K562 (cell line): ENCODE data around the gene SMAD5. TPM values are rescaled to one million over a fixed set of nuclear protein-coding genes. Genes with fewer than 3 reads are reported as not detected.

Experiments
- ATF7 ChIP-seq: fragments of 450-650 bp; IDR thresholded peaks from 2 replicates; pipeline ENCODE4 v1.7.1; 2014; ENCODE audit warnings: mild to moderate bottlenecking, moderate library complexity
- FOXK2 ChIP-seq, 2 experiments: fragments of 450-650 bp; IDR thresholded peaks in 1 of 2; conservative IDR thresholded peaks in 1 of 2; 2 replicates each; pipeline ENCODE4 v1.6.1; 2016; ENCODE audit warnings: low read depth in 2 of 2, mild to moderate bottlenecking in 1 of 2
- GABPA ChIP-seq: fragments of 200-800 bp; sonication (Bioruptor generic); conservative IDR thresholded peaks from 2 replicates; pipeline ENCODE4 v1.6.1; 2016; ENCODE audit warnings: low read depth, missing genetic modification characterization, missing compliant biosample characterization
- NCOR1 ChIP-seq: fragments of 450-650 bp; IDR thresholded peaks from 2 replicates; pipeline ENCODE4 v1.6.1; 2016; ENCODE audit warnings: mild to moderate bottlenecking, moderate library complexity
- PHF8 ChIP-seq: fragments of 200-600 bp; sonication (generic); IDR thresholded peaks from 2 replicates; pipeline ENCODE4 v1.6.1; 2012; ENCODE audit warnings: mixed run types, mild to moderate bottlenecking, inconsistent platforms, low read length, moderate library complexity, borderline replicate concordance
- SAP30 ChIP-seq: fragments of 200-600 bp; sonication (generic); IDR thresholded peaks from 2 replicates; pipeline ENCODE4 v1.6.1; 2012; ENCODE audit warnings: borderline replicate concordance, low read depth, mild to moderate bottlenecking, moderate library complexity, low read length, control low read depth, inconsistent platforms; ENCODE audit not compliant: insufficient read depth, poor library complexity, severe bottlenecking
- SMAD4 ChIP-seq: fragments of 250-450 bp; sonication (Bioruptor Pico); conservative IDR thresholded peaks from 2 replicates; pipeline ENCODE4 v1.8.0; 2021; ENCODE audit warnings: inconsistent platforms, mild to moderate bottlenecking, moderate library complexity
- SUPT5H ChIP-seq: fragments of 450-650 bp; IDR thresholded peaks from 2 replicates; pipeline ENCODE4 v1.6.1; 2016
- ZNF239 ChIP-seq: fragments of 250-450 bp; sonication (Bioruptor Pico); IDR thresholded peaks from 2 replicates; pipeline ENCODE4 v1.4.0; 2020; ENCODE audit warnings: mild to moderate bottlenecking
- polyA plus RNA-seq, 8 experiments: library from polyadenylated mRNA; depleted of rRNA in 4 of 8; stranded (reverse) in 5 of 8; unstranded in 3 of 8; fragments of >200 nt; fragmentation: Nextera tagmentation in 2 of 8; fragmentation: Illumina TruSeq in 1 of 8; extraction: Ambion mirVana in 2 of 8; extraction: Trizol in 1 of 8; gene quantifications; 2 replicates each; pipeline versions ENCODE4 v1.2.1 to v1.2.3, GENCODE V29; 2011 to 2014; ENCODE audit warnings: inconsistent platforms in 1 of 8, missing spikeins in 1 of 8
- total RNA-seq, 7 experiments: library from RNA; depleted of rRNA in 6 of 7; stranded (reverse); fragments of >200 nt in 6 of 7; fragmentation: Illumina TruSeq in 2 of 7; extraction: Trizol in 2 of 7; gene quantifications; 2 replicates each; pipeline versions ENCODE4 v1.2.1 to v1.2.3, GENCODE V29; 2011 to 2021; ENCODE audit warnings: low replicate concordance in 1 of 7
- TF ChIP-seq, protein P1 (sequence below), 2 experiments: fragments of 200-800 bp in 1 of 2; sonication (Bioruptor generic) in 1 of 2; sonication (generic) in 1 of 2; formaldehyde crosslinking in 1 of 2; IDR thresholded peaks in 1 of 2; conservative IDR thresholded peaks in 1 of 2; 2 replicates each; pipeline versions ENCODE4 v1.5.0 to v1.6.1; 2016 to 2020; ENCODE audit warnings: missing compliant biosample characterization in 1 of 2, missing genetic modification characterization in 1 of 2, missing genetic modification reagents in 1 of 2
- TF ChIP-seq, protein P2 (sequence below): fragments of 450-650 bp; IDR thresholded peaks from 2 replicates; pipeline ENCODE4 v1.6.1; 2017; ENCODE audit warnings: antibody characterized with exemption, mild to moderate bottlenecking
- TF ChIP-seq, protein P3 (sequence below): sonication (generic); formaldehyde crosslinking; IDR thresholded peaks from 2 replicates; pipeline ENCODE4 v1.8.1; 2023; ENCODE audit warnings: mild to moderate bottlenecking, missing genetic modification reagents
- TF ChIP-seq, protein P4 (sequence below): fragments of 450-650 bp; IDR thresholded peaks from 2 replicates; pipeline ENCODE4 v1.6.1; 2018; ENCODE audit warnings: mild to moderate bottlenecking, low read depth; ENCODE audit not compliant: partially characterized antibody

The SMAD5 gene
- total and polyA plus RNA-seq, 9 of the 15 experiments (the other 6 are each of a cell fraction or from before 2014, with no cell fraction given) = 12.4 to 53.9 (median 20.3) TPM

DNA sequence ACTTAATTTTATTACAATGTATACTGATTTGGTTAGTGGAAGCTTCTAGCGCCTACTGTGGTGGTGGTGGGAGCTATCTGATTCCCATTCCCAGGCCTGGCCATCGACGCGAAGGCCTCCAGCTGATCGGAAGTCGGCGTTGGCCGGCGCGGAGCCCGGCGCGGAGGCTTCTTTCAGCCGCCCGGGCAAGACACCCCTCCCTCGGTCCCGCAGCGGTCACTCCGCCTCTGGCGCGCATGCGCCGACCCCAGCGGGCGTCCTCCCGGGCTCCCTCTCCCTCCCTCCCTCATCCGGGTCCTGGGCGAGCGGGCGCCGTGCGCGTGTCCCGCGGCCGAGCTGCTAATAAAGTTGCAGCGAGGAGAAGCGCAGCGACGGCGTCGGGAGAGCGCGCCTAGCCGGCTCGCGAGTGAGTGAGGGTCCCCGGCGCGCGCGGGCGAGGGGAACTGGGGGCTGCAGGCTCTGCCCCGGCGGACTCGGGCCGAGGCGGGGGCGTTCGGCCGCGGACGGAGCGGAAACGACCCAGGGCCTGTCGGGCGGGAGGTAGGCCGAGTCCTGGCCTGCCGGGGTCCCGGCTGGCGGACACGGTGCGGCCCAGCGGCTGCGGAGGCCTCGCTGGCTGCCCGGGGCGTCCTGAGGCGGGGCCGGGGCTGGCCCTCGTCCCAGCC lies at the start of gene SMAD5 (continued):
- TF ChIP-seq SAP30 (peak; percentile 36), ATF7 (peak; percentile 77), FOXK2 (conservative IDR thresholded peaks at IDR 0.05 in 1 of 2, IDR thresholded peaks at IDR 0.05 in 1 of 2; ENCODE audit: low read depth in 2 of 2) (peak in 1 of 2 experiments; percentile 49; a peak in 1 of 4 replicates), ZNF239 (peak; percentile 12; the same call in 1 of the 2 replicates), GABPA (tag) (peak; percentile 54), PHF8 (peak; percentile 96; the same call in 1 of the 2 replicates), NCOR1 (0 out of 2 replicates have a peak, but pooled peaks have one; percentile 11), SMAD4 (CRISPR knock-in tag) (peak; percentile 91), SUPT5H (peak; percentile 60)
- TF ChIP-seq, protein P1, sequence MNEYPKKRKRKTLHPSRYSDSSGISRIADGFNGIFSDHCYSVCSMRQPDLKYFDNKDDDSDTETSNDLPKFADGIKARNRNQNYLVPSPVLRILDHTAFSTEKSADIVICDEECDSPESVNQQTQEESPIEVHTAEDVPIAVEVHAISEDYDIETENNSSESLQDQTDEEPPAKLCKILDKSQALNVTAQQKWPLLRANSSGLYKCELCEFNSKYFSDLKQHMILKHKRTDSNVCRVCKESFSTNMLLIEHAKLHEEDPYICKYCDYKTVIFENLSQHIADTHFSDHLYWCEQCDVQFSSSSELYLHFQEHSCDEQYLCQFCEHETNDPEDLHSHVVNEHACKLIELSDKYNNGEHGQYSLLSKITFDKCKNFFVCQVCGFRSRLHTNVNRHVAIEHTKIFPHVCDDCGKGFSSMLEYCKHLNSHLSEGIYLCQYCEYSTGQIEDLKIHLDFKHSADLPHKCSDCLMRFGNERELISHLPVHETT (CRISPR knock-in tag; conservative IDR thresholded peaks at IDR 0.05 in 1 of 2, IDR thresholded peaks at IDR 0.05 in 1 of 2) = peak in 1 of 2 experiments; percentile 75; a peak in 1 of 4 replicates
- TF ChIP-seq, protein P2, sequence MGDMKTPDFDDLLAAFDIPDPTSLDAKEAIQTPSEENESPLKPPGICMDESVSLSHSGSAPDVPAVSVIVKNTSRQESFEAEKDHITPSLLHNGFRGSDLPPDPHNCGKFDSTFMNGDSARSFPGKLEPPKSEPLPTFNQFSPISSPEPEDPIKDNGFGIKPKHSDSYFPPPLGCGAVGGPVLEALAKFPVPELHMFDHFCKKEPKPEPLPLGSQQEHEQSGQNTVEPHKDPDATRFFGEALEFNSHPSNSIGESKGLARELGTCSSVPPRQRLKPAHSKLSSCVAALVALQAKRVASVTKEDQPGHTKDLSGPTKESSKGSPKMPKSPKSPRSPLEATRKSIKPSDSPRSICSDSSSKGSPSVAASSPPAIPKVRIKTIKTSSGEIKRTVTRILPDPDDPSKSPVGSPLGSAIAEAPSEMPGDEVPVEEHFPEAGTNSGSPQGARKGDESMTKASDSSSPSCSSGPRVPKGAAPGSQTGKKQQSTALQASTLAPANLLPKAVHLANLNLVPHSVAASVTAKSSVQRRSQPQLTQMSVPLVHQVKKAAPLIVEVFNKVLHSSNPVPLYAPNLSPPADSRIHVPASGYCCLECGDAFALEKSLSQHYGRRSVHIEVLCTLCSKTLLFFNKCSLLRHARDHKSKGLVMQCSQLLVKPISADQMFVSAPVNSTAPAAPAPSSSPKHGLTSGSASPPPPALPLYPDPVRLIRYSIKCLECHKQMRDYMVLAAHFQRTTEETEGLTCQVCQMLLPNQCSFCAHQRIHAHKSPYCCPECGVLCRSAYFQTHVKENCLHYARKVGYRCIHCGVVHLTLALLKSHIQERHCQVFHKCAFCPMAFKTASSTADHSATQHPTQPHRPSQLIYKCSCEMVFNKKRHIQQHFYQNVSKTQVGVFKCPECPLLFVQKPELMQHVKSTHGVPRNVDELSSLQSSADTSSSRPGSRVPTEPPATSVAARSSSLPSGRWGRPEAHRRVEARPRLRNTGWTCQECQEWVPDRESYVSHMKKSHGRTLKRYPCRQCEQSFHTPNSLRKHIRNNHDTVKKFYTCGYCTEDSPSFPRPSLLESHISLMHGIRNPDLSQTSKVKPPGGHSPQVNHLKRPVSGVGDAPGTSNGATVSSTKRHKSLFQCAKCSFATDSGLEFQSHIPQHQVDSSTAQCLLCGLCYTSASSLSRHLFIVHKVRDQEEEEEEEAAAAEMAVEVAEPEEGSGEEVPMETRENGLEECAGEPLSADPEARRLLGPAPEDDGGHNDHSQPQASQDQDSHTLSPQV = peak; percentile 70; the same call in 1 of the 2 replicates
- TF ChIP-seq, protein P3, sequence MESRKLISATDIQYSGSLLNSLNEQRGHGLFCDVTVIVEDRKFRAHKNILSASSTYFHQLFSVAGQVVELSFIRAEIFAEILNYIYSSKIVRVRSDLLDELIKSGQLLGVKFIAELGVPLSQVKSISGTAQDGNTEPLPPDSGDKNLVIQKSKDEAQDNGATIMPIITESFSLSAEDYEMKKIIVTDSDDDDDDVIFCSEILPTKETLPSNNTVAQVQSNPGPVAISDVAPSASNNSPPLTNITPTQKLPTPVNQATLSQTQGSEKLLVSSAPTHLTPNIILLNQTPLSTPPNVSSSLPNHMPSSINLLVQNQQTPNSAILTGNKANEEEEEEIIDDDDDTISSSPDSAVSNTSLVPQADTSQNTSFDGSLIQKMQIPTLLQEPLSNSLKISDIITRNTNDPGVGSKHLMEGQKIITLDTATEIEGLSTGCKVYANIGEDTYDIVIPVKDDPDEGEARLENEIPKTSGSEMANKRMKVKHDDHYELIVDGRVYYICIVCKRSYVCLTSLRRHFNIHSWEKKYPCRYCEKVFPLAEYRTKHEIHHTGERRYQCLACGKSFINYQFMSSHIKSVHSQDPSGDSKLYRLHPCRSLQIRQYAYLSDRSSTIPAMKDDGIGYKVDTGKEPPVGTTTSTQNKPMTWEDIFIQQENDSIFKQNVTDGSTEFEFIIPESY (CRISPR knock-in tag) = peak; percentile 50; the same call in 1 of the 2 replicates
- TF ChIP-seq, protein P4, sequence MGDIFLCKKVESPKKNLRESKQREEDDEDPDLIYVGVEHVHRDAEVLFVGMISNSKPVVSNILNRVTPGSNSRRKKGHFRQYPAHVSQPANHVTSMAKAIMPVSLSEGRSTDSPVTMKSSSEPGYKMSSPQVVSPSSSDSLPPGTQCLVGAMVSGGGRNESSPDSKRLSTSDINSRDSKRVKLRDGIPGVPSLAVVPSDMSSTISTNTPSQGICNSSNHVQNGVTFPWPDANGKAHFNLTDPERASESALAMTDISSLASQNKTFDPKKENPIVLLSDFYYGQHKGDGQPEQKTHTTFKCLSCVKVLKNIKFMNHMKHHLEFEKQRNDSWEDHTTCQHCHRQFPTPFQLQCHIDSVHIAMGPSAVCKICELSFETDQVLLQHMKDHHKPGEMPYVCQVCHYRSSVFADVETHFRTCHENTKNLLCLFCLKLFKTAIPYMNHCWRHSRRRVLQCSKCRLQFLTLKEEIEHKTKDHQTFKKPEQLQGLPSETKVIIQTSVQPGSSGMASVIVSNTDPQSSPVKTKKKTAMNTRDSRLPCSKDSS = no peak
